Measurements from ENCODE around the gene EPC2. TPM values are rescaled to one million over a fixed set of nuclear protein-coding genes. Genes with fewer than 3 reads are reported as not detected.
"Not testable (repeated sequence)": the region's sequence is repeated elsewhere in the genome, so short reads cannot be mapped to it uniquely, and the experiment has no call there.

Gene EPC2
- total RNA-seq, 1 experiment from 2014 or later, result 19.6 TPM

DNA sequence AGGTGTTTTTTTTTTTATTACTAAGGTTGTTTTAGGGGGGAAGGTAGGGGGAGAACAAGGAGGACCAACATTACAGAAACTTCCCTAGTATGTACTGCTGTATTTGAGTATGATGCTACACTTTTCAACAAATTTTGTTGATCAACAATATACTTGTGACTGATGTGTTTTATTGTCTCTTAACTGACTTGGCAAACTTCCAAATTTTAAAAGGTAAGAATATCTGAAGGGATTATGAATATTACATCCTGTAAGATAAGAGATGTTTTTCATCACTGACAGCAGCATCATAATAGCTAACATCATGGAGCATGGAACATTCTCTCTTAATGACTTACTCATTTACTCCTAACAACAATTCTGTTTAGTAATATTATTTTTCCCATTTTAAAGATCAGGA, 144.5 kb downstream of the EPC2 start:
- Histone ChIP-seq H3K4me3 (replicated peaks in 1 of 2; ENCODE audit: low read depth in 1 of 2, low read length in 2 of 2) (no peak overlapping the region), H3K27ac (ENCODE audit: low read depth, low read length) (no peak overlapping the region), H3K27me3 (ENCODE audit: insufficient read depth, low read length) (no peaks in the 10 kb centered on the region), H3K9me2 (ENCODE audit: insufficient read depth) (no peaks in the 10 kb centered on the region), H2AFZ (ENCODE audit: low read depth, low read length, poor library complexity, severe bottlenecking) (no peak overlapping the region), H3K9ac (ENCODE audit: low read length) (no peak overlapping the region), H3K36me3 (ENCODE audit: control insufficient read depth in 1 of 2, insufficient read depth in 2 of 2, low read length in 2 of 2) (0 out of 4 replicates have a peak, but pooled peaks cover 0 to 5% of the 10 kb centered on the region in 2 experiments), H3K4me2 (ENCODE audit: low read length) (no peak overlapping the region), H4K20me1 (ENCODE audit: insufficient read depth) (no peaks in the 10 kb centered on the region), H3K4me1 (ENCODE audit: control insufficient read depth in 1 of 2, insufficient read depth in 2 of 2, low read length in 2 of 2) (no peaks in the 10 kb centered on the region), H3K79me2 (ENCODE audit: insufficient read depth, low read length) (no peaks in the 10 kb centered on the region), H3K9me3 (ENCODE audit: control insufficient read depth in 1 of 2, insufficient read depth in 1 of 2, low read depth in 1 of 2, low read length in 2 of 2) (no peaks in the 10 kb centered on the region)
- RAD21 ChIA-PET (ENCODE audit: low non-redundant PET in 1 of 2, low total read pairs in 2 of 2, uncharacterized antibody in 2 of 2, unreplicated experiment in 2 of 2), result no interaction called here
- no peak for TF ChIP-seq ZFX (IDR thresholded peaks at IDR 0.05)
- no peak for TF ChIP-seq SRF (IDR thresholded peaks at IDR 0.05; ENCODE audit: low read depth)
- TF ChIP-seq POLR2A (IDR thresholded peaks at IDR 0.05; ENCODE audit: borderline replicate concordance, extremely low read depth, insufficient read depth, insufficient read length), result no peak
- no peak for TF ChIP-seq EGR1 (IDR thresholded peaks at IDR 0.05; ENCODE audit: low read depth)
- no peak for TF ChIP-seq CBX3 (IDR thresholded peaks at IDR 0.05; ENCODE audit: low read depth)
- no peak for TF ChIP-seq FOSL1 (IDR thresholded peaks at IDR 0.05; ENCODE audit: low read depth)
- no peak for TF ChIP-seq JUND (IDR thresholded peaks at IDR 0.05)
- TF ChIP-seq YY1 (IDR thresholded peaks at IDR 0.05; ENCODE audit: extremely low read depth, insufficient replicate concordance, low read depth, low read length), result no peak
- TF ChIP-seq, protein P1, sequence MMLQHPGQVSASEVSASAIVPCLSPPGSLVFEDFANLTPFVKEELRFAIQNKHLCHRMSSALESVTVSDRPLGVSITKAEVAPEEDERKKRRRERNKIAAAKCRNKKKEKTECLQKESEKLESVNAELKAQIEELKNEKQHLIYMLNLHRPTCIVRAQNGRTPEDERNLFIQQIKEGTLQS (IDR thresholded peaks at IDR 0.05), result no peak
- TF ChIP-seq SP1 (IDR thresholded peaks at IDR 0.05; ENCODE audit: low read depth), result no peak
- TF ChIP-seq, protein P2, sequence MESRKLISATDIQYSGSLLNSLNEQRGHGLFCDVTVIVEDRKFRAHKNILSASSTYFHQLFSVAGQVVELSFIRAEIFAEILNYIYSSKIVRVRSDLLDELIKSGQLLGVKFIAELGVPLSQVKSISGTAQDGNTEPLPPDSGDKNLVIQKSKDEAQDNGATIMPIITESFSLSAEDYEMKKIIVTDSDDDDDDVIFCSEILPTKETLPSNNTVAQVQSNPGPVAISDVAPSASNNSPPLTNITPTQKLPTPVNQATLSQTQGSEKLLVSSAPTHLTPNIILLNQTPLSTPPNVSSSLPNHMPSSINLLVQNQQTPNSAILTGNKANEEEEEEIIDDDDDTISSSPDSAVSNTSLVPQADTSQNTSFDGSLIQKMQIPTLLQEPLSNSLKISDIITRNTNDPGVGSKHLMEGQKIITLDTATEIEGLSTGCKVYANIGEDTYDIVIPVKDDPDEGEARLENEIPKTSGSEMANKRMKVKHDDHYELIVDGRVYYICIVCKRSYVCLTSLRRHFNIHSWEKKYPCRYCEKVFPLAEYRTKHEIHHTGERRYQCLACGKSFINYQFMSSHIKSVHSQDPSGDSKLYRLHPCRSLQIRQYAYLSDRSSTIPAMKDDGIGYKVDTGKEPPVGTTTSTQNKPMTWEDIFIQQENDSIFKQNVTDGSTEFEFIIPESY (IDR thresholded peaks at IDR 0.05; ENCODE audit: extremely low read depth, insufficient replicate concordance, low read length), result no peak
- TF ChIP-seq, protein P3, sequence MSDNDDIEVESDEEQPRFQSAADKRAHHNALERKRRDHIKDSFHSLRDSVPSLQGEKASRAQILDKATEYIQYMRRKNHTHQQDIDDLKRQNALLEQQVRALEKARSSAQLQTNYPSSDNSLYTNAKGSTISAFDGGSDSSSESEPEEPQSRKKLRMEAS (IDR thresholded peaks at IDR 0.05), result no peak
- TF ChIP-seq TCF7L2 (IDR thresholded peaks at IDR 0.05; ENCODE audit: borderline replicate concordance, extremely low read depth, insufficient read depth, insufficient read length), result no peak
- TF ChIP-seq, protein P4, sequence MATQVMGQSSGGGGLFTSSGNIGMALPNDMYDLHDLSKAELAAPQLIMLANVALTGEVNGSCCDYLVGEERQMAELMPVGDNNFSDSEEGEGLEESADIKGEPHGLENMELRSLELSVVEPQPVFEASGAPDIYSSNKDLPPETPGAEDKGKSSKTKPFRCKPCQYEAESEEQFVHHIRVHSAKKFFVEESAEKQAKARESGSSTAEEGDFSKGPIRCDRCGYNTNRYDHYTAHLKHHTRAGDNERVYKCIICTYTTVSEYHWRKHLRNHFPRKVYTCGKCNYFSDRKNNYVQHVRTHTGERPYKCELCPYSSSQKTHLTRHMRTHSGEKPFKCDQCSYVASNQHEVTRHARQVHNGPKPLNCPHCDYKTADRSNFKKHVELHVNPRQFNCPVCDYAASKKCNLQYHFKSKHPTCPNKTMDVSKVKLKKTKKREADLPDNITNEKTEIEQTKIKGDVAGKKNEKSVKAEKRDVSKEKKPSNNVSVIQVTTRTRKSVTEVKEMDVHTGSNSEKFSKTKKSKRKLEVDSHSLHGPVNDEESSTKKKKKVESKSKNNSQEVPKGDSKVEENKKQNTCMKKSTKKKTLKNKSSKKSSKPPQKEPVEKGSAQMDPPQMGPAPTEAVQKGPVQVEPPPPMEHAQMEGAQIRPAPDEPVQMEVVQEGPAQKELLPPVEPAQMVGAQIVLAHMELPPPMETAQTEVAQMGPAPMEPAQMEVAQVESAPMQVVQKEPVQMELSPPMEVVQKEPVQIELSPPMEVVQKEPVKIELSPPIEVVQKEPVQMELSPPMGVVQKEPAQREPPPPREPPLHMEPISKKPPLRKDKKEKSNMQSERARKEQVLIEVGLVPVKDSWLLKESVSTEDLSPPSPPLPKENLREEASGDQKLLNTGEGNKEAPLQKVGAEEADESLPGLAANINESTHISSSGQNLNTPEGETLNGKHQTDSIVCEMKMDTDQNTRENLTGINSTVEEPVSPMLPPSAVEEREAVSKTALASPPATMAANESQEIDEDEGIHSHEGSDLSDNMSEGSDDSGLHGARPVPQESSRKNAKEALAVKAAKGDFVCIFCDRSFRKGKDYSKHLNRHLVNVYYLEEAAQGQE (IDR thresholded peaks at IDR 0.05; ENCODE audit: low read depth), result no peak
- TF ChIP-seq SIN3A (IDR thresholded peaks at IDR 0.05; ENCODE audit: low read depth), result no peak
- DNase-seq (ENCODE audit: low read depth, low spot score), result no peak
- no TSS peak for BruUV-seq (replicated peaks)
- POLR2A ChIA-PET, result no interaction called here
- ATAC-seq, result no peak
- CTCF ChIA-PET, result no interaction called here
- intact Hi-C loops (cut with micrococcal nuclease), result no loop called here

DNA sequence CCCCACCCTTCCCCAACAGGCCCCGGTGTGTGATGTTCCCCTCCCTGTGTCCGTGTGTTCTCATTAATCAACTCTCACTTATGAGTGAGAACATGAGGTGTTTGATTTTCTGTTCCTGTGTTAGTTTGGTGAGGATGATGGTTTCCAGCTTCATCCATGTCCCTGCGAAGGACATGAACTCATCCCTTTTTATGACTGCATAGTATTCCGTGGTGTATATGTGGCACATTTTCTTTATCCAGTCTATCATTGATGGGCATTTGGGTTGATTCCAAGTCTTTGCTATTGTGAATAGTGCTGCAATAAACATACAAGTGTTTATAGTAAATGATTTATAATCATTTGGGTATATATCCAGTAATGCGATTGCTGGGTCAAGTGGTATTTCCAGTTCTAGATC, 145.6 kb downstream of the EPC2 start:
- DNase-seq (ENCODE audit: low read depth, low spot score); H3K4me3 ChIP-seq (replicated peaks in 1 of 2; ENCODE audit: low read depth in 1 of 2, low read length in 2 of 2); CTCF ChIA-PET; intact Hi-C loops (cut with micrococcal nuclease); H4K20me1 ChIP-seq (ENCODE audit: insufficient read depth); H3K9ac ChIP-seq (ENCODE audit: low read length); H3K9me2 ChIP-seq (ENCODE audit: insufficient read depth); BruUV-seq (replicated peaks); RAD21 ChIA-PET (ENCODE audit: low non-redundant PET in 1 of 2, low total read pairs in 2 of 2, uncharacterized antibody in 2 of 2, unreplicated experiment in 2 of 2); H3K36me3 ChIP-seq (ENCODE audit: control insufficient read depth in 1 of 2, insufficient read depth in 2 of 2, low read length in 2 of 2); ATAC-seq; H3K27ac ChIP-seq (ENCODE audit: low read depth, low read length); H3K79me2 ChIP-seq (ENCODE audit: insufficient read depth, low read length); H3K27me3 ChIP-seq (ENCODE audit: insufficient read depth, low read length); H3K4me2 ChIP-seq (ENCODE audit: low read length); H3K4me1 ChIP-seq (ENCODE audit: control insufficient read depth in 1 of 2, insufficient read depth in 2 of 2, low read length in 2 of 2); H3K9me3 ChIP-seq (ENCODE audit: control insufficient read depth in 1 of 2, insufficient read depth in 1 of 2, low read depth in 1 of 2, low read length in 2 of 2); H2AFZ ChIP-seq (ENCODE audit: low read depth, low read length, poor library complexity, severe bottlenecking): not testable (repeated sequence)
- POLR2A ChIA-PET, result interaction anchor here (0.6 kb wide), 1 partner anchor 69 kb away, joined by 3 read pairs; no protein-coding TSS in a partner anchor

All from HCT116 (cell line).